GM19438 (cell line): ENCODE results near the gene COL4A2.

Source experiments
- ATAC-seq: cut with Tn5 transposase; IDR thresholded peaks from one replicate; pipeline ENCODE4 v1.9.1; 2021; ENCODE audit warnings: low read depth; ENCODE audit not compliant: unreplicated experiment

Gene COL4A2

GRCh38 chr13:110336681-110337080 lies 29.6 kb downstream of the COL4A2 start:
- ATAC-seq, result no peak

DNA sequence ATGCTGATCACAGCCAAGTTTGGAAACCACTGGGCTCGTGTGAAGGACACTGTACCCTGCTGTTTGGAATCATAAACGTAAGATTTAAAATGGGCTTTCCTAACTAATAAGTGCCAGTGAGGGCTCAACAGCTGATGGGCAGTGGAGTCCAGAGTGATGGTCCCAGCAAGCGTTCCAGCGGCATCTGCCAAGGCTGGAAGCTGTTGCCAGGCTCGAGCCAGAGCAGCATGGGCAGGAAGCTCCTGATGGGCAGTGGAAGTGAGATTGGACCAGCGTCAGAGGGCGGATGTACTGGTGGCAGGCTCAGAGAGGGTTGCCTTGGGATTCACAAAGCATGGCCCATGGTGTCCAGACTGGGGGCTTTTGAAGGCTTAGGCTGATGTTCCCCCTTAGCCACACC lies 30.2 kb downstream of the COL4A2 start:
- no peak for ATAC-seq

DNA sequence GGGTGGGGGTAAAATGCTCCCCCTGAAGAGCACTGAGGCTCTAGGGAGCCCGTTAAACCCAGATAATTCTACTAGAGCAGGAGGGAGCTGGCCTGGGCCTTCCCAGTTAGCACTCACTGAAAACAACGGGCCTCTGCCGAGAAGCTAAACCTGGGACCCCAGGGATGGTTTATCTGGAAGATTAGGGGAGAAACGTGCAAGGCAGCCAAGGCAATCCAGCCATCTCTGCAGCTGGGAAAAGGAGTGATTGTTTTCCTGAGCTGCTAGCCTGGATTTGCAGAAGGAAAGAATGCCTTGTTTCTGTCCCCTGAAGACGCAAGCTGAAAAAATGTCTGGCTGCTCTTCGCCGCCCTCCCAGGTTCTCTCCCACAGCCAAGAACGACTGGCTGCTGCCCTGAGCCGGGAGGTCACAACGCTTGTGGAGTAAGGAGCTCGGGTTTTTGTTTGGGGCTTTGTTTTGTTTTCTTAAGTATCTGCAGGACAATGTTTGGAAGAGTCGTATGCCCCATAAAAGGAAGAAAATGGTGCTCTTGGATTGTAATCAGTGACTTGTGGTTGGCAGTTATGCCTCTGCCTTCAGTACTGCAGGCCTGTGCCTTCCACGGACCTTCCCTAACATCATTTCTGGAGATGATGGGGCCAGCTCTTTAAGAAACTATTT lies 31.5 kb downstream of the COL4A2 start:
- ATAC-seq, result no peak

DNA sequence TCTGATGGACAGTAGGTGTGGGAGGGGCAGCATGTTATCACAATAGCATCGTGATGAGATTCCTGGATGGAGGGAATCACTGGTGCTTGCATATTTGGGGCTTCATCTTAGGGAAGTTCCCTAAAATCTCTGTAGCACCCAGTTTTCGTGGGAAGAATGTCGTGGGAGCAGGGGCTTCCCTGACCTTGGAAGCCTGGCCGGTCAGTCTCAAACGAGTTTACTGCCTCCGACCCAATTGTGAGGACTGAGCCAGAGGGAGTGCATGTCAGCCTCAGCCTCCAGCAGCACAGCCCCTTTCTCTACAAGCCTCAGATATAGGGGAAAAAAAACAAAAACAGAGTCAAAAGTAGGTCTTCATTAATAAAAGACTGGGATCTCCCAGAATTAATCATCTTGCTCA lies 32.2 kb downstream of the COL4A2 start:
- ATAC-seq, result no peak

GRCh38 chr13:110339975-110340550 lies 33.0 kb downstream of the COL4A2 start:
- ATAC-seq, result no peak

GRCh38 chr13:110340812-110341444 lies 33.8 kb downstream of the COL4A2 start:
- ATAC-seq, result peak; percentile 77

DNA sequence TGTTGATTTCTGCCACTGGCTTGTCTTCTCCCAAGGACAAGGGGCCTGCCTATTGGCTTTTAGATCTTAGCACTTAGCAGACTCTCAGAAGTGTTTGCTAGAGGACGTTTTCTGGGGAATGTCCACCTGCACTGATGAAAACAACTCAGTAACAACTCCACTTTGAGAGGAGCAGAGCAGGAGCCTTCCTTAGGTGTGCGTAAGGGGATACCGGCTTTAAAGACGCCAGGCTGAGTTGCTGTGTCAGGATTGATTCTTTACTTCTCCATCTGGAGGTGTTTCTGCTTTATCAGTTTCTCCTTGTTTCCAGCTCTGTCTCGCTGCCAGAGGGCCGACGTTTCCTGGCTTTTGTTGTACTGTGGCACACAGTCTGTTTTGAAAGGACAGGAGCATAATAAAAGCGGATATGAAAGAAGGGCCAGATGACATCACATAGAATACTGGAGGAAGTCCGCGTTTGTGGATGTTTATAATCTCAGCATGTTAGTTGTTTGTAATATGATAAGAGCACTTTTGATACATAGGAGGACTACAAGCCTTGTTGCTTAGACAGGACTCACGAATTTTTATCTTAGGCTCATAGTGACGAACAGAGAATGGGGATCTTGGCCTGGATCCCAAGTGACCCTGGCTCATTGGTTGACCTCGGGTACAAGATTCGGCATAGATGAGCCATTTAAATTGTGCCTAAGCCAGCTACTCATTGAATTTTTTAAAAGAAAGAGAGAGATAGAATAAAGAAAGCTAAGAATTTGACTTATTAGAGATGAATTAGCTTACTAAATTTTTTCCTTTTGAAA lies 34.6 kb downstream of the COL4A2 start:
- peak; percentile 40 for ATAC-seq

DNA sequence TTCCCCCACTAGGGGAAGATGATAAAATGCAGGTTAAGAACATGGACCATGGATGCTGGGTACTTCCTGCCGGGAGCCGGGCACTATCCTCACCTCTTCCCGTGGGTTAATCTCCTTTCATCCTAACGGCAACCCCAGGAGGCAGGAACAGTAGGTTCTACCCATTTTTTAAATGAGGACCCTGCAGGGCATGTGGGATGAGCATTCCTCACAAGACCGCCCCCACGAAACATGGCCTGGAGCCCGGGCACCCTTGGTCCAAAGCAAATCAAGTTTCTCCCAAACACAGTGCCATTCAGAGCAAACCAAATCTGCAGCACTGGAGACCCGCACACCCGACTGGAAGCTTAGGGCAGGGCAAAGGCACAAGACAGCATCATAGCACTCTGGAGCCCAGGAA lies 35.4 kb downstream of the COL4A2 start:
- no peak for ATAC-seq

- ATAC-seq, result no peak
These were observed 36.3 kb downstream of the COL4A2 start for GRCh38 chr13:110343241-110343865.

DNA sequence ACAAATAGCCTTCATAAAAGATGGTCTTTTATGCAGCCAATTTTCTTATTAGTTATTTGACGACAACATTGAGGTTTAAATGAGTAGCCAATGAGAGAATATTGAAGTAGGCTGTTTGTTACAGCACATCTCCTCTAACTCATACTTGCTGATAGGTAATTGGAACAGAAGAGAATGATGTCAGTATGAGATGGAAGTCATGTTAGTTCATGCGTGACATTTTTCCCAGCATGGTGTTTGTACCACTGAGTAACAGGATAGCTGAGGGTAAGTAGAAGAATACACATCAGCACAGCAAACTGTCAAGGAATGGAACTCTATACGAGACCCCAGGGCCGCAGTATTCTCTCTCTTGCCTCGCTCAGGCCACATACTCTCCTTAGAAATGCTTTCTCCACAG lies 37.2 kb downstream of the COL4A2 start:
- ATAC-seq, result no peak

DNA sequence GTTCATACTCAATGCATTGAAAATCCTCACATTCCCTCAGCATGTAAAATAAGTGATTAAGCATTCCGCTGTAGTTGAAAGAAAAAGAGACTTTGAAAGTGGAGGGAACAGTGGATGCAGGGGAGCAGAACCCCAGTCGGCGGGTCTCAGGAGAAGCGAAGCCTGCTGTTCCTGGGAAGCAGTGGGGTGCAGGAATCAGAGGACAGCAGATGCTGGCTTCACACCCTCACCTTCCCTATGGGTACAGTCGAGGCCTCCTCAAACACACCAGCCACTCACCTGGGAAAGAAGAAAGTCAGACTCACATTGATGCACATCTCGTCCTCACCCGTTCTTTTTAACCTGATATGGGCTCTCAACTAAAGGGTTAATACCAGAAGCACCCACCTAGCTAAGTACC lies 38.2 kb downstream of the COL4A2 start:
- no peak for ATAC-seq

DNA sequence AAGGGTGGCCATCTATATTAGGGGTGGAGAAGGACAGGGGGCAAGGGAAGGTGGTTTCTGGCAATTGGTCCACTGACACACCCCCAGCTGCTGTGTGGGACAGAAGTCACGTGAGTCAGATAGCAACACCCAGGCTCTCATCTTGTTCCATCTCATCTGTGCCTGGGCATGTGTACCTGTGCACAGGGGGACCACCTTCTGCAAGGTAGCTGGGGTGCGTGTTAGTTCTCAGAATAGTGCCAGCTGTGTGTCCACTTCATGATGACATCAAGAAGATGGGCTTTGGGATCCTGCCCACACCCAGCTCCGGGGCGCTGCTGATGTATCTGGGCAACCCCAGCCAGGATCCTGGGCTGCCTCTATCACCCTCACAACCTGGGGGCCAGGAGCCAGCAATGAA lies 38.6 kb downstream of the COL4A2 start:
- ATAC-seq, result no peak

DNA sequence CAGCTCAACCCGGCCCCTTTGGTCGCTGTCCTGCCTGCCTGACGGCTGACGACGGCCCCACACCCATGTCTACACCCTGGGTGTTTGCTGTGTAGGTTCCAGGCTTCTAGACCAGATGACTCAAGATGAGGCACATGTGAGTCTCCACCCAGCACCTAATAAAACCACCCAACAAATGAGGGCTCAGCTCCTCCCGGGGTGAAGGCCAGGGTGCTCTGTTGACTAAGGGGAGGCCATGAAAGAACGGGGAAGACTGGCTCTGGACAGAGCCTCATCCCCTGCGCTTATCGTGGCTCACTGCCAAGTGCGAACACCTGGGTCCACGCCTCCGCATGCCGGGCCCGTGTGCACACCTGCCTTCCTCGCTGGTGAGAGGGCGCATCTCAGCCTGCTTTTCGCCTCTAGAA lies 39.6 kb downstream of the COL4A2 start:
- no peak for ATAC-seq

- no peak for ATAC-seq
These were observed 40.0 kb downstream of the COL4A2 start for GRCh38 chr13:110347088-110347487.

- ATAC-seq, result no peak
These were observed 40.6 kb downstream of the COL4A2 start for GRCh38 chr13:110347535-110348308.

DNA sequence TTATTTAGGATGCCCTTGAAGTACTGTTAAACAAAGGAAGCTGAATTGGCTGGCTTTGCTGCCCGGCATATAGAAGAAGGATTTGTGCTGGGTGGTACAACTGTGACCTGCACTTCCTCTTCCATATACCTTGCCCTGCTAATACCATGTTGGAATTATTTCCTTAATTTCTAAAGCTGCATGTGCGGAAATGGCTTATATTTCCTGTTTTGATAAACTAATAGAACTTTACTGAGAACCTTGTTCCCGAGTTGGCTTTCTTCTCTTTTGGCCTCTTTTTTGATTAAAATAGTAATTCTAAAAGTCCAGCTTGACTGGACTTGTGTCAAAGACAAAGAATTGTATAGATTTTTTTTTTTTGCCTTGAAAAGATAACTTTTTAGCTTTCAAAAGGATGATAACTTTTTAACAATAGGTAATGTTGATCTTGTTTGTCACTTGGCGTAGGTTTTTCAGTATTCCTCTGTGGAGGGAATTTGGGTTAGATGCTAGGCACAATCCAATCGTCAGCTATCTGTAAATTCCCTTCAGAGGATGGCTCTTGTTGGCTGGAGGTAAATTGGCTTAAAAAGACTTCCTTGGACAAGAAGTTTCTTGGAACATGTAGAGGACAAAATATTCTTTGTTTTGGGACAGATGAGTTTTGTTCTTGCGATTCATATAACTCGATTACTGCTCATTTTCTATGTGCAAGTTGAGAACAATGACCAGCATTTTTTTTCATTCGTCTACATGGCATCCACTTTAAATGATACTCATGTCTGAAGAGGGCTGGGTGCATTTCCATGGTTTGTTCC lies 41.4 kb downstream of the COL4A2 start:
- no peak for ATAC-seq

GRCh38 chr13:110349239-110349638 lies 42.2 kb downstream of the COL4A2 start:
- no peak for ATAC-seq

DNA sequence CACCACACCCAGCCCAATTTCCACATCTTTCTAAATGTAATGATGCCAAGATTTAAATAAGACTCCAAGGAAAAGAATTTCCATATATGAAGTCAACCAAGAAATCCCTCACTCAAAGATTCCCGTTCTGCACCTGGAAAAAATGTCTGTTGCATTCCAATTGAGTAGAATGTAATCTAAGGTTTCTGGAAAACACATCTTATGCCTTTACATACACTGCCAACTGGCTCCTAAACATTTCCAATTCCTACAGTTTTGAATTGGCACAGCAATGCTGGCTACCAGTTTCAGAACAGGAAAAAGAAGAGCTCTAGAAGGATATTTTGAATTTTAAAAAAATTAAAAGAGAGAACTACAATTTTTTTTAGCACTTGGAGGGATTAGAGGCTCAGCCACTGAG lies 43.0 kb downstream of the COL4A2 start:
- no peak for ATAC-seq

DNA sequence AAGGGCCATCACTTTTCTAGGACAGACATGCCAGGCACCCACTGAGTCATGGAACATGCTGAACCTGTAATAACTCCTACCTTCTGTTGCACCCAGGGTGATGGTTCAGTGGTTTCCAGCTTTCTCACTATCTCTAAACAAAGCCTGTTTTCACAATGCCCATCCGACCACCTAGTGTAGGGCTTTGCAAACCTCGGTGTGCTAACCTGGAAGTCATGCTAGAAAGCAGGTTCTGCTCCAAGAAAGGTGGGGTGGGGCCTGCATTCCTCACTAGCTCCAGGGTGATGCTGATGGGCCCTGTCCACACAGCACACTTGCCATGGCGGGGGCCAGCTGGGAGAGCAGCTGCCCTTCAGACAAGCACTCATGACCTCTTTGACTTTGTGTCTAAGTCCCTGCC lies 43.4 kb downstream of the COL4A2 start:
- ATAC-seq, result no peak
